ACC112 (cell line): ENCODE data around the gene FAR2.
A peak's percentile ranks its signal among the peaks of the same experiment; 100 is the strongest.

ENCODE experiments used
- H2AFZ ChIP-seq: fragments of 200-600 bp; sonication (generic); one replicate; pipeline ENCODE4 v1.6.0; 2017; ENCODE audit warnings: antibody characterized with exemption, low read length; ENCODE audit not compliant: unreplicated experiment
- H3K27ac ChIP-seq: fragments of 200-600 bp; sonication (generic); 2 replicates; pipeline ENCODE4 v1.5.1; 2014; ENCODE audit warnings: low read depth, mild to moderate bottlenecking, antibody characterized with exemption, low read length, moderate library complexity
- H3K27me3 ChIP-seq: fragments of 200-600 bp; sonication (generic); 2 replicates; pipeline ENCODE4 v1.6.1; 2014; ENCODE audit warnings: mild to moderate bottlenecking, antibody characterized with exemption, low read length, moderate library complexity, mixed read lengths; ENCODE audit not compliant: insufficient read depth
- H3K36me3 ChIP-seq: fragments of 200-600 bp; sonication (generic); 2 replicates; pipeline ENCODE4 v1.6.1; 2016; ENCODE audit warnings: mild to moderate bottlenecking, antibody characterized with exemption, low read length, moderate library complexity, mixed read lengths; ENCODE audit not compliant: insufficient read depth
- H3K4me1 ChIP-seq: fragments of 200-600 bp; sonication (generic); one replicate; pipeline ENCODE4 v1.6.1; 2016; ENCODE audit warnings: low read length, mixed read lengths; ENCODE audit not compliant: insufficient read depth, unreplicated experiment, control insufficient read depth
- H3K4me3 ChIP-seq: fragments of 200-600 bp; sonication (generic); 2 replicates; pipeline ENCODE4 v1.5.1; 2014; ENCODE audit warnings: mild to moderate bottlenecking, low read depth, low read length
- H3K79me2 ChIP-seq: fragments of 200-600 bp; sonication (generic); one replicate; pipeline ENCODE4 v1.6.0; 2016; ENCODE audit warnings: low read length; ENCODE audit not compliant: control insufficient read depth, unreplicated experiment, insufficient read depth

FAR2 gene

DNA sequence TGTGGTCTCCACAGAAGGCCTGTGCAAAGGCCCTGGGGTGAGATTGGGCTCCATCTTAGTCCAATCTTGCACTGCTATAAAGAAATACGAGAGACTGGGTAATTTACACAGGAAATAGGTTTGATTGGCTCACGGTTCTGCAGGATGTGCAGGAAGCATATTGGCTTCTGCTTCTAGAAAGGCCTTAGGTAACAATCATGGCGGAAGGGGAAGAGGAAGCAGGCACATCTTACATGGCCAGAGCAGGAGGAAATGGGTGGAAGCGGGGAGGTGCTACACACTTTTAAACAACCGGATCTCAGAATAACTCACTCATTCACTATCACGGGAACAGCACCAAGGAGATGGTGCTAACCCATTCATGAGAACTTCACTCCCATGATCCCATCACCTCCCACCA, 55.4 kb downstream of the FAR2 start:
- Histone ChIP-seq H3K4me3 (no peak overlapping the region), H3K27ac (no peak overlapping the region), H3K36me3 (no peaks in the 10 kb centered on the region), H3K27me3 (no peaks in the 10 kb centered on the region), H3K79me2 (no peaks in the 10 kb centered on the region), H2AFZ (no peak overlapping the region), H3K4me1 (no peaks in the 10 kb centered on the region)

DNA sequence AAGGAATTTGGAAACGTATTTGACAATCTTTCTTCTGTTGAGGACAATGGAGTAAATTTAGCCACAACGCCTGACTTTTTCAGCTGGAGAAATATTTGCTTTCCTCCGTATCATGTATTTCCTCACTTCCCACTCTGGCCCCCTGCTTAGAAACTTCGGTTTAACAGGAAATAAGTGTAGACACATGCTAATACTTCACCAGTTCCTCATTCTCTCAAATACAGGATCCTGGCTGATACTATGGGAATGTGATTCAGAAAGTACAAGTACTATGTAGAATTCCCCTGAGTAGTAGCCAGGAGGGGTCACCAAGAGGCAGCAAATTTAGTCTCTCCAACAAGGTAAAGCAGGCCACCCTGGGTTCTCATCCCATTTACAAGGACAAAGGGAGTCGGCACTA, 58.0 kb downstream of the FAR2 start:
- Histone ChIP-seq H3K36me3 (no peaks in the 10 kb centered on the region), H3K79me2 (no peaks in the 10 kb centered on the region), H3K27ac (no peak overlapping the region), H3K4me1 (no peaks in the 10 kb centered on the region), H3K27me3 (no peaks in the 10 kb centered on the region), H3K4me3 (no peak overlapping the region), H2AFZ (no peak overlapping the region)

DNA sequence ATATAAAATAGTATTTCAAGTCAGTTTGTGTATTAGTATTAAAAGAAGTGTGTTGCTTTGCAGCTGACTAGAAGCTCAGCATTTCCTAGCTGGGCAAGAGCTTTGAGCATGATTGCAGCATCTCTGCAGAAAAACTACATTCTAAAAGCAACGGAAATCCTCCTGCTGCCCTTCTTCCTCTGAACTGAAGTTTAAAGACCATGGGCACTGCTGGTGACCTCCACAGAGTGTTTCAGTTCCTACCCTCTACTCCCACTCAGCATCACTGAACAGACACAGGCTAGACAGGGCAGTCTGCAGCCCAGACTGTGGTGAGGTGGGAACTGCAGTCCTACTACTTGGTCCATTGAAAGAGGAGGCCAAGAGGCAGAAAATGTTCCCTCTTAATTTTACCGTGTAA, 59.0 kb downstream of the FAR2 start:
- H3K27ac ChIP-seq = no peak overlapping the region

DNA sequence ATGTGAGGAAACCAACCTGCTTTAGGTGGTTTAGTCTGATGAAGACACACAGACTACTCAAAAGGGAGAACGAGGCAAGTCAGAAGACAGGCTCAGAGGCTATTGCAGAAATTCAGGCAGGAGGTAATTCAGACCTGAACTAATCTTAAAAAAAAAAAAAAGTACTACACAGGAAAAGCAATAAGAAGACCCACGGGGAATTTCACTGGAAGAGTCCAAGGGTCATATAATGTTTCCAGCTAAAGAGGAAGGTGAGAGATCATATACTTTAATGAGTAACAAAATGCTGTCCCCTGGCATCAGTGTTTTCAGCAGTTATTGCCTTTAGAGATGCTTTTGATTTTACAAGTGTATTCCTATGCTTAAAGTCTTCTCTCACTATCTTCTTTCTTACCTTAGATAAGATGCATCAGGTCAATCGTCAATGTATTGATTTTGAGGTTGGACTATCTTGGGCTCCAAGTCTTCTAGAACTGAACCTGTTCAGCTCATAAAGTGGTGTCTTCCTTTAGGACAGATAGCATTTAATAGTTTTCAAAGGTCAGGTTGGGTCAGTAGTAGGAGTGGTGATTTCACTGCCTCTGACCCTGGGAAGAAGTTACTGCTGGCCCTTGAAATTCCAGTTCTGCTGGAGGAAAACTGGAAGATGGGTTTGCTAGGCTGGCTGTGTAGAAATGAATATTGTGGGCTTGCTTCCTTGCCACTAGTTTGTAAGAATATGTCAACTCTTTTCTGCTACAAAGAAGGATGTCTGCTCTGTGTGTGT, 60.0 kb downstream of the FAR2 start:
- no peak overlapping the region for H2AFZ ChIP-seq
- H3K27ac ChIP-seq = no peak overlapping the region
- H3K36me3 ChIP-seq = no peaks in the 10 kb centered on the region
- no peak overlapping the region for H3K4me3 ChIP-seq
- H3K79me2 ChIP-seq = no peaks in the 10 kb centered on the region
- H3K4me1 ChIP-seq = no peaks in the 10 kb centered on the region
- H3K27me3 ChIP-seq = no peaks in the 10 kb centered on the region

More for the DNA sequence above, 59.0 kb downstream of the FAR2 start:
- Histone ChIP-seq H2AFZ (no peak overlapping the region), H3K79me2 (no peaks in the 10 kb centered on the region), H3K36me3 (no peaks in the 10 kb centered on the region), H3K4me1 (no peaks in the 10 kb centered on the region), H3K27me3 (no peaks in the 10 kb centered on the region), H3K4me3 (no peak overlapping the region)

DNA sequence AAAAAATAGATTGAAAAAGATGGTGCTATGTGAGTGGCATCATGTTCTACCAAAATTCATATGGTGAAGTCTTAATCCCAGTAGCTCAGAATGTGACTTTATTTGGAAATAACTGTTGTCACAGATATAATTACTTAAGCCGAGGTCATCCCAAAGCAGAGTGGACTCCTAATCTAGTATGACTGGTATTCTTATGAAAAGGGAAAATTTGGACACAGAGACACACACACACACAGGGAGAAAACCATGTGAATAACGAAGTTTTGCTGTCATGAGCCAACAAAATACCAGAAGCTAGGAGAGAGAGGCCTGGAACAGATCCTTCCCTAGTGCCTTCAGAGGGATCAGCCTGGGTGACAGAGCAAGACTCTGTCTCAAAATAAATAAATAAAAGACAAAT, 62.6 kb downstream of the FAR2 start:
- Histone ChIP-seq H3K79me2 (no peaks in the 10 kb centered on the region), H3K36me3 (no peaks in the 10 kb centered on the region), H2AFZ (no peak overlapping the region), H3K27ac (no peak overlapping the region), H3K4me3 (no peak overlapping the region), H3K27me3 (no peaks in the 10 kb centered on the region), H3K4me1 (peaks cover 11% of the 10 kb centered on the region)

DNA sequence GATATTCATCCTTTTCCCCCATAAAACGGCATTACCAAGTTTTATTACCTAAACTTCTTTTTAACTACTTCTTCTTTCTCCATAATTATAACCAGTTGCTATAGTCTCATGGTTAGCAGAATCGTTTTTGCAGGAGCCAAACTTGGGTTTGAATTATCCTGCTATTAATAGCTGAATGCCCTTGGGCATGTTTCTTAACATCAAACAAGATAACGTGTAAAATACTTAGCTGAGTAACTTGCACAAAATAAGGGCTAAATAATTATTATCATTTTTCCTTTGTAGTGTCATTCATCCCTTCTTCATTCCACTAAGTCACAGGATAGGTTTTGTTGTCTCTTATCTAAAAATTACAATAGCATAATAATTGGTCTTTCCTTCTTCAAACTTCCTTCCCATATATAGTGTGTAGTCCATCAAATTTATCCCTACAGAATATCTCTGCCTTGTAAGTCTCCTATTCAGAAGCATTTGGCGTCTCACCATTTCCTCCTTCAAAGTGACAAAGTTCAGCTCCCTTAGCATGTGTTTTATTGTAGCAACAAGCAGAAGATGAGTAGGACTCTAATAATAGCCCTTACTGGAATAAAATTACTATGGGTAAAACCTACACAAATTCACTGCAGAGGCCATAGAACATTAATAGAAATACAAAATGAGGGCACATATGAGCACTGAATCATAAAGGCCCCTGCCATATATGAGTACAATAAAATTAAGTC, 63.8 kb downstream of the FAR2 start:
- no peak overlapping the region for H3K27ac ChIP-seq

DNA sequence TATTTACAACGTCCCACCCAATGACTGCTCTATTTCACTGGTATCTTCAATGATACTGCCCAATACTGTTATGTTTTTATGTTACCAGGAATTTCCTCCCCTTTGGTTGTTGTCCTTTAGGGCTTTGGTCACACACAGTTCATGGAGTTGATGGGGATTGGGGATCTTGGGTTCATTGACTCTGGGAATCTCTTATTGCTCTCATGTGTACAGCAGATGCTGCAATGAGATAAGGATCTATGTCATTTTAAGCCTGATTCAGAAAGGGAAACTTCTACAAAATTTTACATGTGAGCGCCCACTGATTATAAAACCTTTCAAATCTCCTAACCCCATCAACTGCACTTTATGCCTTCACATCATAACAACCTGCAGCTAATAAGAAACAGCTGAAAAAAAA, 67.2 kb downstream of the FAR2 start:
- peaks cover 21% of the 10 kb centered on the region for H3K4me1 ChIP-seq
- no peak overlapping the region for H3K4me3 ChIP-seq
- no peak overlapping the region for H3K27ac ChIP-seq

More for the DNA sequence above, 63.8 kb downstream of the FAR2 start:
- Histone ChIP-seq H3K4me1 (peaks cover 21% of the 10 kb centered on the region), H3K79me2 (no peaks in the 10 kb centered on the region), H3K4me3 (no peak overlapping the region), H2AFZ (no peak overlapping the region), H3K27me3 (no peaks in the 10 kb centered on the region), H3K36me3 (no peaks in the 10 kb centered on the region)

DNA sequence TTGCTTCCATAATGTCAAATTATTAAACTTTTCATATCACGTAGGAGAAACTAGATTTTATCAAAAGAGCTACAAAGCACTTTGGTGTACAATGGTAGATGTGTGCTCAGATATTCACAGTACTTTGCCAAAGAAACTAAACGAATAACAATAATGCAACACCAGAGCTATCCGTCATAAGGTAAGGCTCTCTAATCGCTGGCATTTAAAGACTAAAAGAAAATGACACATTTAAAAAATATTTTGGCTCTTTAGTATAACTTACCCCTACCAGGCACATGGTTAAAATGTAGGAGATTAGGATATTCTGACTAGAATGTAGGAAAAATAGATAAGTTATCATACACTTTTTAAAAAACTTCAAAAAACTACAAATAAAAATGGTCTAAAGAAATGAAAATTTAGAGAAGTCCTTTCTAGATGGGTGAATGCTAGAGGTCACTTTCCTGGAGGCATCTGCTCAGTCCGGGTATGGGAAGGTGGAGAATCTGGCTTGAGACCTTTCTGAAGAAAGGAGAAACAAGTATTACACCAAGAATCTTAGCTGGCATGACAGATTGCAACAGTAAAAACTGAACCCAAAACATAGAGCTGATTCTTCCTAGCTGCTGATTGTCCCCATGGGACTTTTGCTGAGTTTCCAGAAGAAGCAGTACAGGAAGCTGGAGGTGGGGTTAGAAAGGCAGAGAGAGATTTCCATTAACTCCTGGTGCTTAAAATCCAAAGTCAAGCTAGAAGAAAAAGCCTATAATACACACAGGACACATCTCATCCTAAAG, 67.9 kb downstream of the FAR2 start:
- Histone ChIP-seq H3K27ac (peak overlapping the region; percentile 53), H3K4me3 (no peak overlapping the region), H3K36me3 (no peaks in the 10 kb centered on the region), H2AFZ (peak overlapping the region; percentile 53), H3K4me1 (peaks cover 21% of the 10 kb centered on the region), H3K79me2 (no peaks in the 10 kb centered on the region), H3K27me3 (no peaks in the 10 kb centered on the region)

More for the DNA sequence above, 67.2 kb downstream of the FAR2 start:
- H3K79me2 ChIP-seq = no peaks in the 10 kb centered on the region
- no peaks in the 10 kb centered on the region for H3K27me3 ChIP-seq
- H2AFZ ChIP-seq = peak overlapping the region; percentile 14
- no peaks in the 10 kb centered on the region for H3K36me3 ChIP-seq

DNA sequence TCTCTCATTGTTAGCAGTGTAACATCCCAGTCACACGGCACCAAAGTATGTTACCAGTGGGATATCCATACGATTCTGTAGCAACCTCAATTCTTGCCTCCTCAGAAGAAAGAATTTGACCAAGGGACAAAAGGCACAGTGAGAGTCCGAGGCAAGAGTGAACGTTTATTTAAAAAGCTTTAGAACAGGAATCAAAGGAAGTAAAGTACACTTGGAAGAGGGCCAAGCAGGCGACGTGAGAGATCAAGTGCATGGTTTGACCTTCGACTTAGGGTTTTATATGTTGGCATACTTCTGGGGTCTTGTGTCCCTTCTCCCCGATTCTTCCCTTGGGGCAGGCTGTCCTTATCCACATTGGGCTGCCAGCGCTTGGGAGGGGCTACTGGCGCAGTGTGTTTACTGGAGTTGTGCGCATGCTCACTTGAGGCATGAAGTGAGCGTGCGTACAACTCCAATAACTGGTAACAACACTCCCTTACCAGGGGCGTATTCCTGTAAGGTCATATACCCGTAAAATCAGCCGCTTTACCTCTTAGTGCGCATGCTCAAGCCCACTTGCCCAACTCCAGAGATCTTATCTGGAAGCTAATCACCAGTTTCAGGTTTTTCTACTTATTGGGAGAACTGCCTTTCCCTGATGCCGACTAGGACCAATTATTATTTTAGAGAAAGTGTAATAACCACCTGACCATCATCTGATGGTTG, 71.7 kb downstream of the FAR2 start:
- H3K4me1 ChIP-seq = peaks cover 41% of the 10 kb centered on the region
- H3K27me3 ChIP-seq = no peaks in the 10 kb centered on the region
- H3K27ac ChIP-seq = no peak overlapping the region
- no peaks in the 10 kb centered on the region for H3K36me3 ChIP-seq
- no peak overlapping the region for H3K4me3 ChIP-seq
- no peaks in the 10 kb centered on the region for H3K79me2 ChIP-seq
- H2AFZ ChIP-seq = no peak overlapping the region

DNA sequence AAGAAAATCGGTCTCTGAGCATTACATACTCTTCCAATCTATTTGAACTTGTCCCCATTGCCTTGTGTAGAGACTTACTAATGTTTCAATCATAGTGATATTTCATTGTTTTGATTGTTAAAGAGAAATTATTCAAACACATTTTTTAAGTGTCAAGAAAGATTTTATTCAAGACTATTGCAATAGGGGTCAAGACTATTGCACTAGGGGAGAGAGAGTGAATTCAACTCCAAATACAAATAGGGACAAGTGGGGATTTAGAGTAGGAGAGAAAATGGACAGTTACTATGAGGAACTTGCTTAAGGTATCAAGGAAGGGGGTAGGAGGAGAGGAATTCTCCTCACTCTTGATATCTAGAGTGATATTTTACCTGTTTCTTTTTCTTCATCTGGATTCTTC, 73.1 kb downstream of the FAR2 start:
- no peaks in the 10 kb centered on the region for H3K79me2 ChIP-seq
- H3K4me3 ChIP-seq = no peak overlapping the region
- H3K4me1 ChIP-seq = peaks cover 37% of the 10 kb centered on the region
- H3K36me3 ChIP-seq = no peaks in the 10 kb centered on the region
- H2AFZ ChIP-seq = no peak overlapping the region
- no peak overlapping the region for H3K27ac ChIP-seq
- H3K27me3 ChIP-seq = no peaks in the 10 kb centered on the region
